Lower leg skin (tissue), 3 donors: ENCODE measurements around the gene C6orf136.

Experiments used
- POLR2A ChIP-seq, 2 donors: fragments of 450-650 bp; IDR thresholded peaks; one replicate each; pipeline ENCODE4 v1.6.1; 2016 to 2017; ENCODE audit warnings: antibody characterized with exemption in 2 of 2, mild to moderate bottlenecking in 1 of 2, moderate library complexity in 1 of 2
- TF ChIP-seq, protein P1 (sequence below), 3 donors: fragments of 450-650 bp; IDR thresholded peaks; one replicate each; pipeline ENCODE4 v1.5.1; 2016; ENCODE audit warnings: antibody characterized with exemption in 3 of 3, mild to moderate bottlenecking in 3 of 3, moderate library complexity in 2 of 3

DNA sequence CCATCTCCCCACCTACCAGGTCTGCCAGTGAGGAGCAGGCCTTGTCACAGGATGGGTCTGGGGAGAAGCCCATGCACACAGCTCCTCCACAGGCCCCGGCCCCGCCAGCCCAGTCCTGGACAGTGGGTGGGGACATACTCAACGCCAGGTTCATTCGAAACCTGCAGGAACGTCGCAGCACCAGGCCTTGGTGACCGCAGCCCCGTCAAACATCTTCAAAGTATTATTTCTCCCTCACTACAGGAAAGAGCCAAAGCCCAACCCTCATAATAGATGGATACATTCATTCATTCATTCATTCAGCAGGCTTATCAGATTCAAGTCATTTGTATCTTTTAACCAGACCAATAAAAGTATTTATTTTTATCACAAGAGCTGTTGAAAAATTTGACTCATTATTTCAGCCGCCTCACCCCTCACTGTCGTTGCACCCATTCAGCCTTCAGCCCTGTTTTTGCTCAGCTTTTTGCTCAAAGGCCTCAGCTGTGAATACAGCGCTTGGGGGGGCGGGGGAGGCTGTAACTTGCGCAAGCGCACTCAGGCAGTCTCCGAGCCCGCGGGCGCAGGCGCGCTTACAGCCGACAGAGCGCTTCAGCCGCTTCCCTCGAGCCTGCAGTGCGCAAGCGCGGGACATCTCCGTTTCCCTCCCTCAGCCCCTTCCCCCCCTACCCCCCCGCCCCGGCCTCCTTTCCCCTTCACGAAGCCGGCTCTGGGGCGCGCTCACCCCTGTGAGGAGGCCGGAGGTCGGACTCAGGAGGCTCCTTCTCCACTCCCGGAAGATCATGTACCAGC lies at the start of gene C6orf136:
- TF ChIP-seq POLR2A (IDR thresholded peaks at IDR 0.05): no peak
- TF ChIP-seq, protein P1, sequence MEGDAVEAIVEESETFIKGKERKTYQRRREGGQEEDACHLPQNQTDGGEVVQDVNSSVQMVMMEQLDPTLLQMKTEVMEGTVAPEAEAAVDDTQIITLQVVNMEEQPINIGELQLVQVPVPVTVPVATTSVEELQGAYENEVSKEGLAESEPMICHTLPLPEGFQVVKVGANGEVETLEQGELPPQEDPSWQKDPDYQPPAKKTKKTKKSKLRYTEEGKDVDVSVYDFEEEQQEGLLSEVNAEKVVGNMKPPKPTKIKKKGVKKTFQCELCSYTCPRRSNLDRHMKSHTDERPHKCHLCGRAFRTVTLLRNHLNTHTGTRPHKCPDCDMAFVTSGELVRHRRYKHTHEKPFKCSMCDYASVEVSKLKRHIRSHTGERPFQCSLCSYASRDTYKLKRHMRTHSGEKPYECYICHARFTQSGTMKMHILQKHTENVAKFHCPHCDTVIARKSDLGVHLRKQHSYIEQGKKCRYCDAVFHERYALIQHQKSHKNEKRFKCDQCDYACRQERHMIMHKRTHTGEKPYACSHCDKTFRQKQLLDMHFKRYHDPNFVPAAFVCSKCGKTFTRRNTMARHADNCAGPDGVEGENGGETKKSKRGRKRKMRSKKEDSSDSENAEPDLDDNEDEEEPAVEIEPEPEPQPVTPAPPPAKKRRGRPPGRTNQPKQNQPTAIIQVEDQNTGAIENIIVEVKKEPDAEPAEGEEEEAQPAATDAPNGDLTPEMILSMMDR (IDR thresholded peaks at IDR 0.05): no peak
